GM19438 (cell line): ENCODE measurements around the gene TBC1D30.

Experiments used
- ATAC-seq: cut with Tn5 transposase; IDR thresholded peaks from one replicate; pipeline ENCODE4 v1.9.1; 2021; ENCODE audit warnings: low read depth; ENCODE audit not compliant: unreplicated experiment

Gene TBC1D30

GRCh38 chr12:64903479-64904152, 79.2 kb downstream of the TBC1D30 start:
- no peak for ATAC-seq

GRCh38 chr12:64907097-64907496, 82.7 kb downstream of the TBC1D30 start:
- no peak for ATAC-seq

DNA sequence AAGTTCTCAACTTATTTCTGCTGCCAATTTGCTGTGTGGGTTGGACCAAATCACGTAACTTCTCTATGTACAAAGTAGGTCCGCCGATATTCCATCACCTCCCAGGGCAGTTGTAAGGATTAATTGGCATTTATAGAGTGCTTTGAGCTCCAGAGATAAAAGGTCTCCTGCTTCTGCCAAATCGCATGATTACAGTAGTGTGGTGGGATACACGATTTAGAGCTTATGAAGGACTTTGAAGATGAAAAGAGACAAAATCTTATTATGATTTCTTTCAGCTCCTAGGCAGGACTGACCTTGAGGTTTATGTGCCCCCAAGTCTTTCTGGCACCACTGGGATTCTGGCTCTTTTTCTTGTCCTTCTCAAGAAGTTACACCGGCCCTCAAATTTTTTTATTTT, 84.7 kb downstream of the TBC1D30 start:
- ATAC-seq, result no peak

GRCh38 chr12:64911081-64911480, 86.6 kb downstream of the TBC1D30 start:
- ATAC-seq, result no peak

- no peak for ATAC-seq
Observed at GRCh38 chr12:64911912-64912311, 87.5 kb downstream of the TBC1D30 start.

DNA sequence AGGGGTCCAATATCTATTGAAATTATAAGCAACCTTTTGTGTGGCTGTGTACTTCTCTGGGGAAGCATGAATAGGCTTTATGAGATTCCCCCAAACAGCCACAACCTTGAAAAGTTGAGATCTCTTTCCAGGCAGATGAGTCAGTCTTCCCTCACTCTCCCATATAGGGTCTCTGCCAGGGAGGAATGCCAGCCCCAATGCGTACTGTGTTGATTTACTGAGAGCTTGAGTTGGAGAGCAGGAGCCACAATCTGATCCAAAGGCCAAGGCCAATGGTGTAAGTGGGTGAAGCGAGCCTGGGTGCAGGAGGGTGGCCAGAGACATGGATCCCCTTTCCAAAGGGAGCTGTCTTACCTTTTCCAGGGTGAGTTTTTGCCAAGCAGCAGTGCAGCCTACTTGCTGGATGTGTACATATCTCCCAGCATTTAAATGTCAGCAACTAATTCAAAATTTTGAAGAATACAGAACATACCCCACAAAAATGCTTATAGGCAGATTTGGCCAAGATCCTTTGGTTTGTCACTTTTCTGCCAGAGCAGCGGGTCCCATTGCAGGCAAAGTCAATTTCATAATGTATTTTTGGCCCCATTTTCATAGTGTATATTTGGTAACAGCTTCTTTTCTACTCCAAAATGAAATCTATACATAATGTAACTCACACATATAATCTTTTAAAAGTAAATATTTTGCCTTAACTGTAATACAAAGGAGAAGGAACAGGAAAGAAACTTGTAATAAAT, 88.2 kb downstream of the TBC1D30 start:
- ATAC-seq, result no peak

- no peak for ATAC-seq
Observed at GRCh38 chr12:64915242-64915641, 90.8 kb downstream of the TBC1D30 start.

- ATAC-seq, result no peak
Observed at GRCh38 chr12:64916411-64917261, 92.2 kb downstream of the TBC1D30 start.

DNA sequence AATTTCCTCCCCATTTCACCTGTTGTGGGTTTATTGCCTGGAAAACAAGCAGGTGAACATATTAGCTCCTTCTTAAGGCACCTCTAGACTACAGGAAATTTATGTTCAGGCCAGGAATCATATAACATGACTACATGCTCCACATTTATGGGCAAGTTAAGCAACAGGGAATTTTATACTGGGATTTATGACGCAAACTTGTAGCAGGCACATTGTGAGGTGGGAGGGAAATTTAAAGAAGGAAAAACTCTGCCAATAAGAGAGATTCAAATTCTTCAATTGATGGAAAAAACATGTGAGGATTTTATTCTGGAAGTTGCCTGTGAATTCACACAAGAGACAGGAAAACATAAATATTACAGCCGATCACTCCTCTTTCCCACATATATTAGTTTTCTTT, 93.9 kb downstream of the TBC1D30 start:
- no peak for ATAC-seq

DNA sequence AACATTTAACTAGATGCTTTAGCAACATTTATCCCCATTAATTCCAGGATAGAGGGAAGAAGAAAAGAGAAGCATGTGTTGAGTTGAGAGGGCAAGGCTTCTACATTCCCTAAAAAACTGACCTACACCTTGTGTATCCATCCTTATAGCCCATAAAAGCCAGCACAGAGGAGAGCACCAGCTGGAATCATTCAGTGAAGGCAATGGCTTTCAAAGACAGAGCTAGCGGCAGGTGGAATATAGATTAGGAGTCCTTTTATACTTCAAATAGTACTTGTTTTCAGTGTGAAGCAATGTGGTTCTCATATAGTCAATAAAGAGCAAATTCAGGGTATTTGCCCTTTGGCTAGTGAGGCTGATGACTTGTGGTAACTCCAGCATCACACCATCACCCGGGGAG, 94.4 kb downstream of the TBC1D30 start:
- ATAC-seq, result no peak

DNA sequence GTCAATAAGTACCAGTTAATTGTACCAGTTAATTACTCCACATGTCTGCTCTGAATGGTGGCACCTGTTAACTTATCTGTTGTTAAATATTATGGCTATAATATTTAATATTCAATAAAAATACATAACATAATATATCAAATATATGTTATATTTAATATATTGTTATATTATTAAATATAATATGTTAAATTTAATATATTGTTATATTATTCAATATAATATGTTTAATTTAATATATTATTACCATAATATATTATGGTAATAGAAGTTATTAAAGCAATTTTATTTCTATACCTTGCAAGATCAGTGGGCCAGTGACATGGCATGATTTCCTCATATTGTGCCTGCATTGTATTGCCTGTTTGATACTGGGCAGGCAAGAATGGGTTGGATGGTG, 98.4 kb downstream of the TBC1D30 start:
- no peak for ATAC-seq

- no peak for ATAC-seq
Observed at GRCh38 chr12:64923536-64923935, 99.1 kb downstream of the TBC1D30 start.
